A673 (cell line): ENCODE results near the gene WNK1.

ENCODE experiments used
- EZH2 ChIP-seq: fragments of 200-600 bp; sonication (generic); IDR thresholded peaks from 2 replicates; pipeline ENCODE4 v1.6.1; 2017; ENCODE audit warnings: borderline replicate concordance, low read depth, mild to moderate bottlenecking, mixed read lengths, antibody characterized with exemption, low read length; ENCODE audit not compliant: poor library complexity, severe bottlenecking
- TF ChIP-seq, protein P1 (sequence below): fragments of 300-800, 200-600 bp; sonication (generic); conservative IDR thresholded peaks from 2 replicates; pipeline ENCODE4 v1.5.1; 2017; ENCODE audit warnings: low read depth, mild to moderate bottlenecking, antibody characterized with exemption, low read length, moderate library complexity, mixed read lengths

DNA sequence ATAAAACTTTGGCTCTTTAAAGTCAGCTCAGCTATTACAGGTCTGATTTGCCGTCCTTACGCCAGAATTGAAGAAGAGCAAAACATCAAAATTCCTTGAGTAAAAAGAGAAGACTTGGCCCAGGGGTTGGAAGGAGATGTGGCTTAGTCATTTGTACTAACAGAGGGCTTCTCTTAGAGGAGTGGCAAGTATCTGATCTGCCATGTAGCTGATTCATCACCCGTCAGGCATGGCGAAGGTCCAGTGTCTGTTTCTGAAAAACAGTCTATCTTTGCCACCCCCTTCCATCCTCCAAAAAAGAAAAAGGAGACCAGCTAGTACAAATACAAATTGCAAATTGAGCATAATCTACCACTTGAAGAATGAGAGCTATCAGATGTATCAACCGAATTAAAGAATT lies 105.2 kb downstream of the WNK1 start:
- TF ChIP-seq, protein P1, sequence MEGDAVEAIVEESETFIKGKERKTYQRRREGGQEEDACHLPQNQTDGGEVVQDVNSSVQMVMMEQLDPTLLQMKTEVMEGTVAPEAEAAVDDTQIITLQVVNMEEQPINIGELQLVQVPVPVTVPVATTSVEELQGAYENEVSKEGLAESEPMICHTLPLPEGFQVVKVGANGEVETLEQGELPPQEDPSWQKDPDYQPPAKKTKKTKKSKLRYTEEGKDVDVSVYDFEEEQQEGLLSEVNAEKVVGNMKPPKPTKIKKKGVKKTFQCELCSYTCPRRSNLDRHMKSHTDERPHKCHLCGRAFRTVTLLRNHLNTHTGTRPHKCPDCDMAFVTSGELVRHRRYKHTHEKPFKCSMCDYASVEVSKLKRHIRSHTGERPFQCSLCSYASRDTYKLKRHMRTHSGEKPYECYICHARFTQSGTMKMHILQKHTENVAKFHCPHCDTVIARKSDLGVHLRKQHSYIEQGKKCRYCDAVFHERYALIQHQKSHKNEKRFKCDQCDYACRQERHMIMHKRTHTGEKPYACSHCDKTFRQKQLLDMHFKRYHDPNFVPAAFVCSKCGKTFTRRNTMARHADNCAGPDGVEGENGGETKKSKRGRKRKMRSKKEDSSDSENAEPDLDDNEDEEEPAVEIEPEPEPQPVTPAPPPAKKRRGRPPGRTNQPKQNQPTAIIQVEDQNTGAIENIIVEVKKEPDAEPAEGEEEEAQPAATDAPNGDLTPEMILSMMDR, result no peak
- no peak for TF ChIP-seq EZH2
